ENCODE data around the gene HIVEP1. TPM values are rescaled to one million over a fixed set of nuclear protein-coding genes. Genes with fewer than 3 reads are reported as not detected.
A peak's percentile ranks its signal among the peaks of the same experiment; 100 is the strongest.

The HIVEP1 gene
- total RNA-seq = 10 to 100 TPM; 22.3 to 34.4 TPM

DNA sequence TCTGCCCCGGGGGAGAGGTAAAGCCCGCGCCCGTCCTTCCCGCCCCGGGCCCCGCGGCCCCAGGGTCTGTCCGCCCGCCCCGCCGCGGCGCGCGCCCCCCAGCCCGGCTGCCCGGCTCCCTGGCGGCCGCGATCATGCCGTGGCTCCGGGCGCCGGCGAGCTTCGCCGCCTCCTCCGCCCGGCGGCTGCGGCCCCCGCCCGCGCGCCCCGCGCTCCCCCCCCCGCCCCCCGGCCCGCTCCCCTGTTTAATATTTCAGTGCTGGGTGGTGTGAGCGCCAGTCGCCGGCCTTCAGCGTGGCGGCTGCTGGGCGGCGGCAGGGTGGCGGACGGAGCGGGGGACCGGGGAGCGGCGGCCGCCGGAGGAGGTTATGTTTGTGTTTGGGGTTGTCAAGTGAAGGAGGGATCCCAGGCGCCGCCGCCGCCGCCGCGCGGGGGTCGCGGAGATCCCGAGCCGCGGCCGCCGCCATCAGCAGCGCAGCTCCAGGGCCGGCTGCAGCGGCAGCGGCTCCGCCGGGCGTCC, at the start of gene HIVEP1:
Gene HIVEP1, plus strand, starts transcription at position 275 of the 520 bp plus-strand sequence. CDS start 3,317 bp downstream, outside the sequence.
- ATAC-seq (ENCODE audit: insufficient number of reproducible peaks, low FRiP score, low read depth) (no peak), DNase-seq (ENCODE audit: low spot score) (no peak)
- TF ChIP-seq, protein P1, sequence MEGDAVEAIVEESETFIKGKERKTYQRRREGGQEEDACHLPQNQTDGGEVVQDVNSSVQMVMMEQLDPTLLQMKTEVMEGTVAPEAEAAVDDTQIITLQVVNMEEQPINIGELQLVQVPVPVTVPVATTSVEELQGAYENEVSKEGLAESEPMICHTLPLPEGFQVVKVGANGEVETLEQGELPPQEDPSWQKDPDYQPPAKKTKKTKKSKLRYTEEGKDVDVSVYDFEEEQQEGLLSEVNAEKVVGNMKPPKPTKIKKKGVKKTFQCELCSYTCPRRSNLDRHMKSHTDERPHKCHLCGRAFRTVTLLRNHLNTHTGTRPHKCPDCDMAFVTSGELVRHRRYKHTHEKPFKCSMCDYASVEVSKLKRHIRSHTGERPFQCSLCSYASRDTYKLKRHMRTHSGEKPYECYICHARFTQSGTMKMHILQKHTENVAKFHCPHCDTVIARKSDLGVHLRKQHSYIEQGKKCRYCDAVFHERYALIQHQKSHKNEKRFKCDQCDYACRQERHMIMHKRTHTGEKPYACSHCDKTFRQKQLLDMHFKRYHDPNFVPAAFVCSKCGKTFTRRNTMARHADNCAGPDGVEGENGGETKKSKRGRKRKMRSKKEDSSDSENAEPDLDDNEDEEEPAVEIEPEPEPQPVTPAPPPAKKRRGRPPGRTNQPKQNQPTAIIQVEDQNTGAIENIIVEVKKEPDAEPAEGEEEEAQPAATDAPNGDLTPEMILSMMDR (IDR thresholded peaks at IDR 0.05) = no peak
- H3K9me3 ChIP-seq = no peaks in the 10 kb centered on the region
- H3K4me3 ChIP-seq = peak within 1 kb of the TSS; percentile 80
- H3K36me3 ChIP-seq = no peaks in the 10 kb centered on the region
- peaks cover 14 to 37% of the 10 kb centered on the region in 2 donors for H3K4me1 ChIP-seq (ENCODE audit: control insufficient read depth in 1 of 2, low read depth in 2 of 2)
- H3K27ac ChIP-seq = peak within 1 kb of the TSS; percentile 83 to 94
- no peaks in the 10 kb centered on the region for H3K27me3 ChIP-seq (replicated peaks; ENCODE audit: insufficient read depth)

DNA sequence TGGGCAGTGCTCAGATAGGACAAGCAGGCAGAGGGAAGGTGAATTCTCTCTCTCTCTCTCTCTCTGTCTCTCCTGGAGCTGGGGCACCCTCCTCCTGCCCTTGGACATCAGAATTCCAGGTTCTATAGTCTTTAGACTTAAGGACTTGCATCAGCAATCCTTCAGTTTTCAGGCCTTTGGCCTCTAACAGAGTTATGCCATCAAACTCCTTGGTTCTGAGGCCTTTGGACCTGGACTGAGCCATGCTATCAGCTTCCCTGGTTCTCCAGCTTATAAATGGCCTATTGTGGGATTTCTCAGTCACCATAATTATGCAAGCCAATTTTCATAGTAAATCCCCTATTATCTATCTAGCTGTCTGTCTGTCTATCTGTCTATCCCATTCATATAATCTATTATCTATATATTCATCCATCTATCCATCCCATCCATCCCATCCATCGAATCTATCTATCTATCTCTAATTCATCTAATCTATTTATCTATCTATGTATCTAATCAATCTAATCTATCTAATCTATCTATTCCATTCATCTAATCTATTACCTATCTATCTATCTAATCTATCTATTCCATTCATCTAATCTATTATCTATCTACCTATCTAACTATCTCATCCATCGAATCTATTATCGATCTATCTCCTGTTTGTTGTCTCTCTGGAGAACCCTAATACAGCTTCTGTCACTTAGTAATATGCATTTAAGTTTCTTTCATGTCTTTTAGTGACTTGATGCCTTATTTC, 48.2 kb upstream of the HIVEP1 start:
- peaks cover 0 to 10% of the 10 kb centered on the region in 2 donors for H3K4me1 ChIP-seq (ENCODE audit: control insufficient read depth in 1 of 2, low read depth in 2 of 2)
- H3K27me3 ChIP-seq (replicated peaks; ENCODE audit: insufficient read depth) = no peaks in the 10 kb centered on the region
- H3K4me3 ChIP-seq = no peak overlapping the region
- no peak overlapping the region for H3K27ac ChIP-seq
- no peaks in the 10 kb centered on the region for H3K36me3 ChIP-seq
- DNase-seq (ENCODE audit: low spot score) = no peak
- no peaks in the 10 kb centered on the region for H3K9me3 ChIP-seq
- TF ChIP-seq, protein P1 (IDR thresholded peaks at IDR 0.05) = no peak
- no peak for ATAC-seq (ENCODE audit: insufficient number of reproducible peaks, low FRiP score, low read depth)

DNA sequence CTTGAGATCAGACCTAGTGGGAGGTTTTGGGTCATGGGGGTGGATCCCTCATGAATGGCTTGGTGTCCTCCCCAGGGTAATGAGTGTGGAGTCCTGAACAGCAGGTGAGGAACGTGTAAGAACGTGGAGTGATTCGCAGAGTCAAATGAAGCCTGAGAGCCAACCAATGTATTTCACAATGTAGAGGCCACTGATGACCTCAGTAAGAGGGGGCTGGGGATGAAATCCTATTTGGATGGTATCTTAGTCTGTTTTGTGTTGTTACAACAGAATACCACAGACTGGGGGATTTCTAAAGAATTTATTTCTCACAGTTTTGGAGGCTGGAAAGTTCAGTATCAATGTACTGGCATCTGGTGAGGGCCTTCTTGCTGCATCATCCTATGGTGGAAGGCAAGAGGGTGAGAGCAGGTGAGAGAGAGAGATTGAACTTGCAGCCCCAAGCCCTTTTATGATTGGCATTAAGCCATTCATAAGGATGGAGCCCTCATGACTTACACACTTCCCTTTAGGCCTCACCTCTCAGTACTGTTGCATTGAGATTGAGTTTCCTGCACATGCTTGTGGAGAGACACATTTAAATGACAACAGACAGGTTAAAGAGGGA, 47.3 kb upstream of the HIVEP1 start:
- H3K36me3 ChIP-seq = no peaks in the 10 kb centered on the region
- no peak overlapping the region for H3K27ac ChIP-seq
- H3K27me3 ChIP-seq (replicated peaks; ENCODE audit: insufficient read depth) = no peaks in the 10 kb centered on the region
- no peaks in the 10 kb centered on the region for H3K9me3 ChIP-seq
- ATAC-seq (ENCODE audit: insufficient number of reproducible peaks, low FRiP score, low read depth) = no peak
- TF ChIP-seq, protein P1 (IDR thresholded peaks at IDR 0.05) = no peak
- H3K4me3 ChIP-seq = no peak overlapping the region
- DNase-seq (ENCODE audit: low spot score) = no peak
- peaks cover 0 to 15% of the 10 kb centered on the region in 2 donors for H3K4me1 ChIP-seq (ENCODE audit: control insufficient read depth in 1 of 2, low read depth in 2 of 2)

DNA sequence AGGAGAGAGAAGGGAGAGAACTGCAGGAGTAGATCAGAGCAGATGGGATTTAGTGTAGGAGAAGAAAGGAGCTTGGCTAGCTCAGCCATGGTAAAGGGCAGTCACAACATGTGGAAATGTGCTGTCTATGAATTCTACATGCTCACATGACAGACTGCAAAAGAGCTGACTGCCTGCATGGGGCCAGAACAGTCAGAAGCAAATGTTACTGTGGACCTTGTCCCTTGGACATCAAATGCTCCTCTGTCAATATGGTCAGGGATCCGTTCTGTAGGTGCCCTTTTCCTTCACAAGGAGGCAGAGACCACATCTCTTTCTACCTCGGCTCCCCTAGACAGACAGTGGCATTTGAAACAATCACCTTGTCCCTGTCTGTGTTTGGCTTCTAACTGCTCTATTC, 46.6 kb upstream of the HIVEP1 start:
- TF ChIP-seq, protein P1 (IDR thresholded peaks at IDR 0.05) = no peak
- Histone ChIP-seq H3K4me3 (no peak overlapping the region), H3K4me1 (ENCODE audit: control insufficient read depth in 1 of 2, low read depth in 2 of 2) (peaks cover 0 to 15% of the 10 kb centered on the region in 2 donors), H3K9me3 (no peaks in the 10 kb centered on the region), H3K27ac (no peak overlapping the region), H3K36me3 (no peaks in the 10 kb centered on the region), H3K27me3 (replicated peaks; ENCODE audit: insufficient read depth) (no peaks in the 10 kb centered on the region)
- DNase-seq (ENCODE audit: low spot score) = no peak
- ATAC-seq (ENCODE audit: insufficient number of reproducible peaks, low FRiP score, low read depth) = no peak

DNA sequence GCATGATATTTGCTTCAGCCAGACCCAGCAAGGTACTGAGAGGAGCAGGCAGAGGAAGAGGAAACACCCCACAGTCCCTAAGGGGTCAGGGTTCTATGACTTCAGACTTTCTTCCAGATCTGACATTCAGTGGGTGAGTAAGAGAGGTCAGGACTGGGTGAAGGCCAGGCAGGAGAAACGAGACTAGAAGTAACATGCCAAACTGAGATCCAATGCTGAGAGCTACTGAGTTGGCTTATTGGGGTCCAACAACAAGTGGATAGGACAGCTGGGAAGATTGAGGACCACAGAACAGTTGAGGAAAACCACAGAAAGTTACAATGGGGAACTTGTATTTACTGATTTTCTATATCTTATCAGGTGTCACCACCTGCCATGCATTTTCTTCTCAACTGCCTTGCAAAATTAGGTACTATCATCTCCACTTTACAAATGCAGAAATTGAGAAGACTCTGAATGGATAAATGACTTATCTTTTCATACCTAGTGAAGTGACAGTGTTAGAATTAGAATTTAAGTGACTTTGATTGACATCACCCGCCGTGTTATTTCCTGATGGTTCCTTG, 43.8 kb upstream of the HIVEP1 start:
- TF ChIP-seq, protein P1 (IDR thresholded peaks at IDR 0.05) = no peak
- ATAC-seq (ENCODE audit: insufficient number of reproducible peaks, low FRiP score, low read depth) (no peak), DNase-seq (ENCODE audit: low spot score) (no peak)
- H3K4me1 ChIP-seq (ENCODE audit: control insufficient read depth in 1 of 2, low read depth in 2 of 2) = peaks cover 0 to 15% of the 10 kb centered on the region in 2 donors
- no peaks in the 10 kb centered on the region for H3K9me3 ChIP-seq
- H3K27ac ChIP-seq = no peak overlapping the region
- no peaks in the 10 kb centered on the region for H3K36me3 ChIP-seq
- no peak overlapping the region for H3K4me3 ChIP-seq
- no peaks in the 10 kb centered on the region for H3K27me3 ChIP-seq (replicated peaks; ENCODE audit: insufficient read depth)
